ENCODE data around the gene PSEN1. TPM values are rescaled to one million over a fixed set of nuclear protein-coding genes. Genes with fewer than 3 reads are reported as not detected.
A peak's percentile ranks its signal among the peaks of the same experiment; 100 is the strongest.

PSEN1 gene
- total RNA-seq, result 10 to 100 TPM; 30.3 to 31.6 TPM

DNA sequence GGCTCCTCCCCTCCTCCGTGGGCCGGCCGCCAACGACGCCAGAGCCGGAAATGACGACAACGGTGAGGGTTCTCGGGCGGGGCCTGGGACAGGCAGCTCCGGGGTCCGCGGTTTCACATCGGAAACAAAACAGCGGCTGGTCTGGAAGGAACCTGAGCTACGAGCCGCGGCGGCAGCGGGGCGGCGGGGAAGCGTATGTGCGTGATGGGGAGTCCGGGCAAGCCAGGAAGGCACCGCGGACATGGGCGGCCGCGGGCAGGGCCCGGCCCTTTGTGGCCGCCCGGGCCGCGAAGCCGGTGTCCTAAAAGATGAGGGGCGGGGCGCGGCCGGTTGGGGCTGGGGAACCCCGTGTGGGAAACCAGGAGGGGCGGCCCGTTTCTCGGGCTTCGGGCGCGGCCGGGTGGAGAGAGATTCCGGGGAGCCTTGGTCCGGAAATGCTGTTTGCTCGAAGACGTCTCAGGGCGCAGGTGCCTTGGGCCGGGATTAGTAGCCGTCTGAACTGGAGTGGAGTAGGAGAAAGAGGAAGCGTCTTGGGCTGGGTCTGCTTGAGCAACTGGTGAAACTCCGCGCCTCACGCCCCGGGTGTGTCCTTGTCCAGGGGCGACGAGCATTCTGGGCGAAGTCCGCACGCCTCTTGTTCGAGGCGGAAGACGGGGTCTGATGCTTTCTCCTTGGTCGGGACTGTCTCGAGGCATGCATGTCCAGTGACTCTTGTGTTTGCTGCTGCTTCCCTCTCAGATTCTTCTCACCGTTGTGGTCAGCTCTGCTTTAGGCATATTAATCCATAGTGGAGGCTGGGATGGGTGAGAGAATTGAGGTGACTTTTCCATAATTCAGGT, at the start of gene PSEN1:
Gene PSEN1 (plus strand): TSS at position 121 of the 839 bp plus-strand sequence. CDS start 11,513 bp downstream, outside the sequence.
- H3K4me3 Mint-ChIP-seq, result peak within 1 kb of the TSS; percentile 93
- DNase-seq, result peak; percentile 98
- peaks cover 10% of the 10 kb centered on the region for H3K9me3 Mint-ChIP-seq
- ChIA-PET POLR2A (interaction anchor here (0.9 to 1.8 kb wide), 6 partner anchors 74 to 509 kb away, joined by 3 to 15 read pairs (median 4); partner anchors contain the start of genes NUMB, RBM25 and RIOX1), CTCF (interaction anchor here (0.6 kb wide), 1 partner anchor 592 kb away, joined by 3 read pairs; no protein-coding TSS in a partner anchor)
- intact Hi-C loops (cut with micrococcal nuclease), result loop anchor here (1.0 kb wide), 3 partner anchors 78 to 814 kb away; partner anchors contain the start of genes COQ6, FAM161B, RBM25 and ZFYVE1
- H3K27me3 Mint-ChIP-seq, result no peaks in the 10 kb centered on the region
- H3K36me3 Mint-ChIP-seq, result peaks cover 5% of the 10 kb centered on the region
- peaks cover 25% of the 10 kb centered on the region for H3K4me1 Mint-ChIP-seq (ENCODE audit: low read depth)
- peak within 1 kb of the TSS; percentile 97 for H3K27ac Mint-ChIP-seq

DNA sequence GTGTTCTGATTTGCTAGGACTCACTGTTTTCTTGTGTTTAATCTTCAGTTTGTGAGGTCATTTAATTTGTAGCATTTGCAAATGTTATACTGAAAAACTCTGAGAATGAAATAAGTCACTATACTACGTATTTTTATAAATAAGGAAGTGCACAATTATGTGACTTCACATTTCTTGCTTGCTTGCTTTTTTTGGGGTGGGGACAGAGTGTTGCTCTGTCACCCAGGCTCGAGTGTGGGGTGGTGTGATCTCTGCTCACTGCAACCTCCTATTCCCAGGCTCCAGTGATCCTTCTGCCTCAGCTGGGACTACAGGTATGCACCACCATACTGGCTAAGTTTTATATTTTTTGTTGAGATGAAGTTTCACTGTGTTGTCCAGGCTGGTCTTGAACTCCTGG, 45.3 kb upstream of the PSEN1 start:
- intact Hi-C loops (cut with micrococcal nuclease), result no loop called here
- no peaks in the 10 kb centered on the region for H3K27me3 Mint-ChIP-seq
- H3K4me1 Mint-ChIP-seq (ENCODE audit: low read depth), result peaks cover 2% of the 10 kb centered on the region
- H3K36me3 Mint-ChIP-seq, result peaks cover 37% of the 10 kb centered on the region
- no peak for DNase-seq
- ChIA-PET CTCF (interaction anchor here (1.3 kb wide), 1 partner anchor 10 kb away, joined by 3 read pairs; no protein-coding TSS in a partner anchor), POLR2A (no interaction called here)
- no peaks in the 10 kb centered on the region for H3K9me3 Mint-ChIP-seq
- no peak overlapping the region for H3K27ac Mint-ChIP-seq
- H3K4me3 Mint-ChIP-seq, result no peak overlapping the region

DNA sequence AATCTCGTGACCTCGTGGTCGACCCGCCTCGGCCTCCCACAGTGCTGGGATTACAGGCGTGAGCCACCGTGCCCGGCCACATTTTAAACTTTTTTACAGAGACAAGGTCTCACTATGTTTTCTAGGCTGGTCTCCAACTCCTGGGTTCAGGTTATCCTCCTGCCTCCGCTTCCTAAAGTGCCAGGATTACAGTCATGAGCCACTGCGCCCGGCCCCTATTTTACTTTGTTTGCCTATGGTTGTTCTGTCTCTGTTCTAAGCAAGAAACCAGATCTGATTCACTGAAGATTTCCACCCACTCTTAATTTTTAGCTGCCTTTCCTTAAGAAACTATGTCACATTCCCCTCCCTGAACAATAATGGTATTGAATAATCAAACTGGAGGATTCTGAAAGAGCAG, 38.9 kb upstream of the PSEN1 start:
- Mint-ChIP-seq H3K27me3 (no peaks in the 10 kb centered on the region), H3K4me1 (ENCODE audit: low read depth) (no peaks in the 10 kb centered on the region), H3K4me3 (no peak overlapping the region), H3K27ac (no peak overlapping the region), H3K9me3 (no peaks in the 10 kb centered on the region), H3K36me3 (peaks cover 38% of the 10 kb centered on the region)
- ChIA-PET POLR2A (no interaction called here), CTCF (no interaction called here)
- no peak for DNase-seq
- intact Hi-C loops (cut with micrococcal nuclease), result no loop called here

DNA sequence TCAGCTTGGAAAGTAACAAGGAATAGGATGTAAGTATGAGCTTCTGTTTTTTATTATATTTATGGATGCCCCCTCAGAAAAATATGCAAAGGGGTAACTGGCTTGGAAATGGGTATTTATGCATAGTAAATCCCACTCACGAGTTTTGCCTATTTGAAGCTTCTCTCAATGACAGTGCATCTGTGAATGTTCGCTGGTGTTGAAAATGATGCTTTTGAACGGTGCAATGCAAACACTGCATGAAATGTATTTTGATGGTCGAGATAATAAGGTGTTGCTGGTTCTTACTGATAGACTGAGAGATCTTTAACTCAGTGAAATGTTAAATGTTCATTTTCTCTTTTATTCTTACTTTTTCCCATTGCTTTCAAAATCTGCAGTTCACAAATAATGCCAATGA, 36.0 kb upstream of the PSEN1 start:
- no peak overlapping the region for H3K4me3 Mint-ChIP-seq
- H3K27ac Mint-ChIP-seq, result no peak overlapping the region
- ChIA-PET POLR2A (no interaction called here), CTCF (no interaction called here)
- H3K36me3 Mint-ChIP-seq, result peaks cover 44% of the 10 kb centered on the region
- no peaks in the 10 kb centered on the region for H3K9me3 Mint-ChIP-seq
- intact Hi-C loops (cut with micrococcal nuclease), result no loop called here
- no peaks in the 10 kb centered on the region for H3K27me3 Mint-ChIP-seq
- DNase-seq, result no peak
- no peaks in the 10 kb centered on the region for H3K4me1 Mint-ChIP-seq (ENCODE audit: low read depth)

- Mint-ChIP-seq H3K4me3 (no peak overlapping the region), H3K4me1 (ENCODE audit: low read depth) (no peaks in the 10 kb centered on the region), H3K9me3 (no peaks in the 10 kb centered on the region), H3K27ac (no peak overlapping the region), H3K27me3 (no peaks in the 10 kb centered on the region), H3K36me3 (peaks cover 47% of the 10 kb centered on the region)
- CTCF ChIA-PET, result no interaction called here
- intact Hi-C loops (cut with micrococcal nuclease), result no loop called here
- no peak for DNase-seq
- POLR2A ChIA-PET, result no interaction called here
These were observed 33.4 kb upstream of the PSEN1 start for GRCh38 chr14:73102806-73103497.

GRCh38 chr14:73105050-73105449, 31.3 kb upstream of the PSEN1 start:
- Mint-ChIP-seq H3K9me3 (no peaks in the 10 kb centered on the region), H3K4me1 (ENCODE audit: low read depth) (no peaks in the 10 kb centered on the region), H3K36me3 (peaks cover 48% of the 10 kb centered on the region), H3K27ac (no peak overlapping the region), H3K27me3 (no peaks in the 10 kb centered on the region), H3K4me3 (no peak overlapping the region)
- DNase-seq, result no peak
- ChIA-PET POLR2A (no interaction called here), CTCF (interaction anchor here (0.6 to 0.8 kb wide), 2 partner anchors 9 to 367 kb away, joined by 4 read pairs; no protein-coding TSS in a partner anchor)
- intact Hi-C loops (cut with micrococcal nuclease), result no loop called here

- no peak overlapping the region for H3K27ac Mint-ChIP-seq
- POLR2A ChIA-PET, result no interaction called here
- intact Hi-C loops (cut with micrococcal nuclease), result no loop called here
- no peaks in the 10 kb centered on the region for H3K9me3 Mint-ChIP-seq
- H3K4me1 Mint-ChIP-seq (ENCODE audit: low read depth), result no peaks in the 10 kb centered on the region
- peaks cover 45% of the 10 kb centered on the region for H3K36me3 Mint-ChIP-seq
- DNase-seq, result no peak
- H3K27me3 Mint-ChIP-seq, result no peaks in the 10 kb centered on the region
- no peak overlapping the region for H3K4me3 Mint-ChIP-seq
- CTCF ChIA-PET, result no interaction called here
These were observed 30.6 kb upstream of the PSEN1 start for GRCh38 chr14:73105727-73106126.

DNA sequence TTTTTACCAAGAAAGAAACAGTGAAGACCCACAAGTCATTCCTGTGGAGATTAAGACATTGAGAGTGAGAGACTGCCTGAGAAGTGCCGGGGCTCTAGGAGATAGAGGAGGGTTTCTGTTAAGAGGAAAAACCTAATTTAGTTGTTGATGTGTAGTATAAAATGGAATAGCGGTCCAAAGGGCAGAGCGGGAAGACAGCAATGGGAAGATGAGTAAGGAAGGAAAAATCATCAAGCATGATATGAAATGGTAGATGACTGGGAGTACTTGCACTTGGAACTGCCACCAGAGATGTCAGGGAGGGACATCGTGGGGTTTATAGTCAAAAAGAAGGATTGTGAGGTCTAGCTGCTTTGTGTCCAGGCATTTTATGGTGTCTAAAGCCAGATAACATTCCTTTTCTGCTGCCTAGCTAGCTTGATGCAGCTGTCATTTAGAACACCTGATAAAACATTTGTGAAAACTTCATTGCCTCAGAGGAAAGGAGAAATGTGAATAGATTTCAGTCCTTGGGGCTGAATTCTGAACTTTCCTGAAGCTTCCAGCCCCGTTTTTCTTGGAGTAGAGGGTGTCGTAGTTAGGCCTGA, 20.1 kb upstream of the PSEN1 start:
- no peak overlapping the region for H3K4me3 Mint-ChIP-seq
- DNase-seq, result no peak
- intact Hi-C loops (cut with micrococcal nuclease), result no loop called here
- H3K4me1 Mint-ChIP-seq (ENCODE audit: low read depth), result peaks cover 9% of the 10 kb centered on the region
- H3K27me3 Mint-ChIP-seq, result no peaks in the 10 kb centered on the region
- peaks cover 36% of the 10 kb centered on the region for H3K36me3 Mint-ChIP-seq
- H3K9me3 Mint-ChIP-seq, result no peaks in the 10 kb centered on the region
- ChIA-PET CTCF (no interaction called here), POLR2A (no interaction called here)
- peak overlapping the region; percentile 15 for H3K27ac Mint-ChIP-seq

GRCh38 chr14:73124180-73124894, 12.0 kb upstream of the PSEN1 start:
- Mint-ChIP-seq H3K27me3 (no peaks in the 10 kb centered on the region), H3K27ac (peak overlapping the region; percentile 23), H3K4me3 (no peak overlapping the region), H3K36me3 (peaks cover 20% of the 10 kb centered on the region), H3K4me1 (ENCODE audit: low read depth) (no peaks in the 10 kb centered on the region), H3K9me3 (no peaks in the 10 kb centered on the region)
- DNase-seq, result no peak
- intact Hi-C loops (cut with micrococcal nuclease), result loop anchor here (5.0 kb wide), 1 partner anchor 612 kb away; no protein-coding TSS in a partner anchor
- ChIA-PET POLR2A (no interaction called here), CTCF (interaction anchor here (0.7 to 1.1 kb wide), 2 partner anchors 171 to 347 kb away, joined by 3 to 4 read pairs; no protein-coding TSS in a partner anchor)

DNA sequence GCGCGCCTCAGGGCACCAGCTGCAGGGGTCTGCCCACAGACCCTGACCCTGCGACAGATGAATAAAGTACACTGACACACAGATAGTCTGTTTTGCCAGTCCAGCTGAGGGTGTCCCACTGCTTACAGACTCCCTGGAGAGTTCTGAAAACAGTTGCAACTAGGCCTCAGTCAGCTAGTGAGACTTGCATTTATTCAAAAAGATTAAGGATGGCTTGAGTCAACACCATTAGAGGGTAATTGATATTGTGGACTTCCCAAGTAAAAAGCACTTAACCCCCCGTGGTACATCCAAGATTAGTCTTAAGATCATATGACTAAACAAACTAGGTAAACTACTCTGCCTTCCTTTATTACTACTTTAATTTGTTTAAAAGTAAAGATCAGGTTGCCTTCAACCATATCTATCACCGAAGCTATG, 11.1 kb upstream of the PSEN1 start:
- Mint-ChIP-seq H3K27me3 (no peaks in the 10 kb centered on the region), H3K36me3 (peaks cover 14% of the 10 kb centered on the region), H3K4me3 (no peak overlapping the region), H3K4me1 (ENCODE audit: low read depth) (no peaks in the 10 kb centered on the region), H3K27ac (no peak overlapping the region), H3K9me3 (no peaks in the 10 kb centered on the region)
- intact Hi-C loops (cut with micrococcal nuclease), result no loop called here
- ChIA-PET CTCF (no interaction called here), POLR2A (interaction anchor here (1.1 kb wide), 1 partner anchor 67 kb away, joined by 3 read pairs; the partner anchor contains the start of gene RBM25)
- DNase-seq, result no peak

- ChIA-PET CTCF (no interaction called here), POLR2A (interaction anchor here (1.1 kb wide), 1 partner anchor 67 kb away, joined by 3 read pairs; the partner anchor contains the start of gene RBM25)
- intact Hi-C loops (cut with micrococcal nuclease), result no loop called here
- Mint-ChIP-seq H3K36me3 (peaks cover 12% of the 10 kb centered on the region), H3K27ac (no peak overlapping the region), H3K4me3 (no peak overlapping the region), H3K4me1 (ENCODE audit: low read depth) (no peaks in the 10 kb centered on the region), H3K9me3 (no peaks in the 10 kb centered on the region), H3K27me3 (no peaks in the 10 kb centered on the region)
- no peak for DNase-seq
These were observed 10.6 kb upstream of the PSEN1 start for GRCh38 chr14:73125746-73126145.
